GM12873 (cell line): ENCODE data around the gene PNMA3.

Experiments
- TF ChIP-seq, protein P1 (sequence below): IDR thresholded peaks from 2 replicates; pipeline ENCODE4 v1.5.1; 2012; ENCODE audit warnings: low read depth, mild to moderate bottlenecking, moderate library complexity, low read length, control low read depth; ENCODE audit not compliant: insufficient read depth; ENCODE audit errors: missing control alignments

PNMA3 gene

DNA sequence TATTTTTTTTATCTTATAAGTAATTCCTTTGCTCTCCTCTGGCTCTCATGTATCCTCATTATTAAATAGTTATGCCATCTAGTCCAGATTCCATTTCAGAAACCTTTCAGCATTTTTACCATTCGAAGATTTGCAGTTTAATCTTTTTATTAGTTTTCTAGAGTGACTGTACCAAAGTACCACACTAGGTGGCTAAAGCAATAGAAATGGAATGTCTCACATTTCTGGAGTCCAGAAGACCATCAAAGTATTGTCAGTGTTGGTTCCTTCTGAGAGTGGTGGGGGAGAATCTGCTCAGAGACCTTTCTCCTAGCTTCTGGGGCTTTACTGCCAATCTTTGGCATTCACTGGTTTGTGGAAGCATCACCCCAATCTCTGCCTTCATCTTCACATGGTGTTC is 3.7 kb upstream of the PNMA3 start:
- TF ChIP-seq, protein P1, sequence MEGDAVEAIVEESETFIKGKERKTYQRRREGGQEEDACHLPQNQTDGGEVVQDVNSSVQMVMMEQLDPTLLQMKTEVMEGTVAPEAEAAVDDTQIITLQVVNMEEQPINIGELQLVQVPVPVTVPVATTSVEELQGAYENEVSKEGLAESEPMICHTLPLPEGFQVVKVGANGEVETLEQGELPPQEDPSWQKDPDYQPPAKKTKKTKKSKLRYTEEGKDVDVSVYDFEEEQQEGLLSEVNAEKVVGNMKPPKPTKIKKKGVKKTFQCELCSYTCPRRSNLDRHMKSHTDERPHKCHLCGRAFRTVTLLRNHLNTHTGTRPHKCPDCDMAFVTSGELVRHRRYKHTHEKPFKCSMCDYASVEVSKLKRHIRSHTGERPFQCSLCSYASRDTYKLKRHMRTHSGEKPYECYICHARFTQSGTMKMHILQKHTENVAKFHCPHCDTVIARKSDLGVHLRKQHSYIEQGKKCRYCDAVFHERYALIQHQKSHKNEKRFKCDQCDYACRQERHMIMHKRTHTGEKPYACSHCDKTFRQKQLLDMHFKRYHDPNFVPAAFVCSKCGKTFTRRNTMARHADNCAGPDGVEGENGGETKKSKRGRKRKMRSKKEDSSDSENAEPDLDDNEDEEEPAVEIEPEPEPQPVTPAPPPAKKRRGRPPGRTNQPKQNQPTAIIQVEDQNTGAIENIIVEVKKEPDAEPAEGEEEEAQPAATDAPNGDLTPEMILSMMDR: no peak

DNA sequence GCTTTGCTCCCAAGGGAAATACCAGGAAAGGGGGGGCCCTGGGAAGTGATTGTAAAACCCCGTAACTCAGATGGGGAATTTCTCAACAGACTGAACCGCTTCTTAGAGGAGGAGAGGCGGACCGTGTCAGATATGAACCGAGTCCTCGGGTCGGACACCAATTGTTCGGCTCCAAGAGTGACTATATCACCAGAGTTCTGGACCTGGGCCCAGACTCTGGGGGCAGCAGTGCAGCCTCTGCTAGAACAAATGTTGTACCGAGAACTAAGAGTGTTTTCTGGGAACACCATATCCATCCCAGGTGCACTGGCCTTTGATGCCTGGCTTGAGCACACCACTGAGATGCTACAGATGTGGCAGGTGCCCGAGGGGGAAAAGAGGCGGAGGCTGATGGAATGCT is 1.0 kb downstream of the PNMA3 start:
- TF ChIP-seq, protein P1: no peak

DNA sequence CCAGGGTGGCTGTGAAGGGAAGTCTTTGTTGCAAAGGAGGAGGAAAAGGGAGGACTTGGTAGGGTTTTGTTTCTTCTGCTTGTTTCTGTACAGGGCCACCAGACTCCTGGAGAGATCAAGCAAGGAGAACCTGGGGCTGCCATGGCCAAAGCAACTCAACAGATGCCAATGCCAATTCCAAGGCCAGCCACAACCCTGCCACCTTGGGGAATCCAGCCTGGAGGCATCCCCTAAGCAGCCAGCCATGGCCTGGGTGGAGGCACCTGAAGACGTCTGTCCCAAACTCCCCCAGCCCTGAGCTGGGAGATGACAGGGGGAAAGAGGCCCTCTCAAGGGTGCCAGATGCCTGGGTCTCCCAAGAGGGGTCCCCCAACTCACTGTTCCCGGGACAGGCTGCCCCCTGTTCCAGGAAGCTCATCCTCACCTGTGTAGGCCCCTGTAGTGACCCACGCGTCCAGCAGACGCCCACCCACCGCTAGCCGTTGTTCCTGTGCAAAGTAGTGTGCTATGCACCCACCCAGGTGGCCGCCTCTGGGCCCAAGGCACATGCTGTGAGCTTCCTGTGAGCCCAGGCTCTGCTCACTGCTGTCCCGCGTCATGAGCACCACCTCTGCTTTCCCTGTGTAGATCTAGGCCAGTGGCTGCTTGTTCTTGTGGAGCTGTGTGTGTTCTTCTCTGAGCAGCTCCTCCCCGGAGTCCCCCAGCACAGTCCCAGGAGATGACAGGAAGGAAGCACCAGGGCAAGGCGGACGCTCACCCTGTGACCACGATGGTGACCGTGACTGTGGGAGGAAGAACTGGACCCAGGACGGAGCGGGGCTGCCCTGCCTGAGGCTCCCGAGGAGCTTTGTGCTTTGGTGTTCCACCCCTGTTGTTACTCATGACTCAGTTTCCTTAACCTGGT is 3.2 kb downstream of the PNMA3 start:
- TF ChIP-seq, protein P1: no peak

DNA sequence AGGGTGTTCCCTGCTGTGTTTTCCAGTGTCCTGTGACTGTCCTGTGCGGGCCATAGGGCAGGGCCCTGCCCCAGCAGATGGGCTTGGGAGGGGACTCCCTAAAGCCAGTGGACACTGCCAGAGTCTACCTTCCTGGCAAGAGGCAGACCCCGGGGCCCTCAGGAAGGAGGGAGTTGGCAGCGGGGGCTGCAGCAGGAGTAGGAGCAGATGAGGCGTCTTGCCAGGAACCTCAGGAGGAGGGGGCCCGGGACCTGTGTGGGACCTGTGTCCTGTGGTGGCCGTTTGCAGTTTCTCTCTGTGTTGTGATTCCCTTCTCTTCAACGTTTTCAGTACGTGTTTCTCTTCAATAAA is 3.8 kb downstream of the PNMA3 start:
- TF ChIP-seq, protein P1: no peak

DNA sequence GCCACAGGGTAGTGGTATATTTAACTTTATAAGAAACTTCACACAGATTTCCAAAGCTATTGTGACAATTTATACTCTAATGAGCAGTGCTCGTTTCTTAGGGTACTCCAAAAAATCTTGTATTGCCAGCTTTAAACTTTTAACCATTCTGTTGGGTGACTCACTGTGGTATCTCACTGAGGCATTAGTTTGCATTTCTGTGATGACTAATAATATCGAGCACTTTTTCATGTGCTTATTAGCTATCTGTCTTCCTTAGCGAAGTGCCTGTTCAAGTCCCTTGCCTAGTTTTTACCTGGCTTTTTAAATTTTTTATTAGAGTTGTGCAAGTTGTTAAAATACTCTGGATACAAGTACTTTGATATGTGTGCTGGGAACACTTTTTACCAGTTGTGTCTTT is 5.5 kb downstream of the PNMA3 start:
- TF ChIP-seq, protein P1: no peak

DNA sequence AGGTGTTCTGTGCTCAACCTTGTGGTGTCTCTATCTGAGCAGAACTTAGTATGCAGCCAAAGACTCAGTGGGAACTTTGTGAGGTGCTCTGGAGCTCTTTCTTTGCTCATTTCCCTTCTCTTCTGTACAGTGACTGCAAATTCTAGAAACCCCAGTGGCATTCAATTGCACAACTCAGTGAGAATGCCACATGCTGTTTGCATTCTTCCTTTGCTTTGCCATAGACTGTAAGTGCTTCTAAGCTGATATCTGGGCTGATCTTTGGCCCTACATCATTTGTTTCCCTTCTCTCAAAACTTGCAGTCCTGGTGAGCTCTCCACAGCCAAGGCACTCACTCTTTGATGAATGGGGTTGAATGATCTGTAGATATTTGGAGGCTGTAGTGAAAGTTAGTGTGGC is 7.0 kb downstream of the PNMA3 start:
- TF ChIP-seq, protein P1: no peak

DNA sequence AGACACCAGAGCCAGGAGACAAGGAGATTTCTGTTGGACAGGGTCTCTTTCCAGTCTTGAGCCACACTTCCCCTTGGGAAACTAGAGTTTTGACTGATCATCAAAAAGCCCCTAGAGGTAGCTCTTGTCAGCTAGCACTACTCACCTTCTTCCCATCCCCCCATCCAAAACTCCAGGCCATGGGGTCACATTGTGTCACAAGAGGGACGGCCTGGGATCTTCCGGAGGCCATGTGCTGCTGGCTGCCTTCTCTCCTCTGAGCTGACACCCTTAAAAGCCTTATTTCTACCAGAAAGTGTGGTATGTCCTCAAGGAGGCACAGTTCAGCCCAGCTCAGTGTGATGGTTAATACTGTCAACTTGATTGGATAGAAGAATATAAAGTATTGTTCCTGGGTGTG is 7.8 kb downstream of the PNMA3 start:
- TF ChIP-seq, protein P1: no peak

DNA sequence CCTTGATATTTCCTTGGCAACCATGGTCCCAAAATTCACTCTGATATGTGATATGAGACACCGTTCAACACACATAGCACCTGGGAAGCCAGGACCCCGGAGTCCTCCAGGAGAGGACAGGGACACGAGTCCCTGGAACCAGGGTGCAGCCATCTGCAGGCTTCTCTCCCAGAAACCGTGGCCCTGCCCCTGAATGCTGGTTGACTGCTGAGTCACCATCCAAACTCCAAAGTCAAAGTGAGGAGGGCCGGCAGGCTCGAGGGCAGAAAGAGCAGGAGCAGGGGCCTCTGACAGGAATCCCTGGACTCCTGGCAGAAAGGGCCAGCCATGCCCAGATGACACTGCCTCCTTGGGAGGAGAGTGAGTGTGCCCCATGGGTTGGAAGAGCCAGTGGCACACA is 9.1 kb downstream of the PNMA3 start:
- TF ChIP-seq, protein P1: no peak
